NOMO-1 treated with DMSO at 0.1 percent for 48 hours (cell line): ENCODE data around the gene NUP210.

Experiments
- DNase-seq: peaks from one replicate; lab custom pipeline; 2025; ENCODE audit not compliant: unreplicated experiment; lab: John Stamatoyannopoulos, UW

The NUP210 gene

DNA sequence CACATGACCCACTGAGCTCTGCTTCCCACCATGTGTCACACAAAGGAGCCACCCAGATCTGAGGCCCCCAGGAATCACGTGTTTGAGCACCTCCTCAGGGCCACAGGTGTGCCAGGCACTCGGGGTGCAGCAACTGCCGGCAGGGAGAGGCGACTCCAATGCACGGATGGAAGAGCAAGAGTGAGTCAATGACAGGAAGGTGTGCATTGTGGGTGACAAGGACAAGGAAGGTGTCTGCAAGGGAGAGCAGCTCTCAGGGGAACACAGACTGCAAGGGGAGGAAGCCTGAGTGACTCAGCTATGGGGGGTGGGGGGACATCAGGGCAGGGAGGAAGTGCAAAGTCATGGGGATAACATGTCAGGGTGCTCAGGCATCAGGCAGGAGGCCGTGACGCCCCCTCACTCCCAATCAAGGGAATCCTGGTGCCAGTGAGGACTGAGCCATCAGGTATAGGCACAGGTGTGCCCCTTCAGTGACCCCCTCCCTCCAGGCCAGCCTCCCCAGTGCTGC lies 67.4 kb downstream of the NUP210 start:
- no peak for DNase-seq

GRCh38 chr3:13349823-13350222 lies 70.3 kb downstream of the NUP210 start:
- no peak for DNase-seq

DNA sequence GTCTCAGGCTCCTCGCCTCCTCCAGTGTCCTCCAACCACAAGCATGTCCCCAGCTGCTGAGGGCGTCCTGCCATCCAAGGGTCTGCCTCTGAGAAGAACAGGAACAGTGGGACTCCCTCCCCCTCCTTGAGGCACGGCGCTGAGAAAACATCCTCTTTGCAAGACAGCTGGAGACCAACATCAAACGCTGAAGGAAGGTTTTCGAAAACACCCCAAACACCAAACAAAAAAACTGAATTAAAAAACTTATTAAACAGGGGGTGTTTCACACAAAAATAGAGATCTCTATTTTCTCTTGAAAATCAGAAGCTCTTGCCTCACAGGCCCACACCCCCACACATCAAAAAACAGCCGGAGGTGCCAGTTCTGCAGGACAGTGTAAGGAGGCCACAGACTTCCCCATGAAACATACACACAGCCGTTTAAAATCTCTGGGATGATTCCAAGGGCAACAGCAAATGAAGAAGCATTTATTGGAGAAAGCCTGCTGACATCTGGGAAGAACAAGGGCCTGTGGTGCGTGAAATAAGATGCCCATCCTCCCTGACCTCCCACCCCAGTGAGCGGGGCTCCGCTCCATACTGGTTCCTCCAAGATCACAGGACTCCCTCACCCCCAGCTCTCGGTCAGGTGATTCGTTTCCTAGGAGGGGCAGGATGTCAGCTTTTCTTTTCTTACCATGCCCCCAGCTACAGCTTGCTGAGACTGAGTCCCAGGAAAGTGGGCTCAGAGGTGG lies 71.3 kb downstream of the NUP210 start:
- no peak for DNase-seq

DNA sequence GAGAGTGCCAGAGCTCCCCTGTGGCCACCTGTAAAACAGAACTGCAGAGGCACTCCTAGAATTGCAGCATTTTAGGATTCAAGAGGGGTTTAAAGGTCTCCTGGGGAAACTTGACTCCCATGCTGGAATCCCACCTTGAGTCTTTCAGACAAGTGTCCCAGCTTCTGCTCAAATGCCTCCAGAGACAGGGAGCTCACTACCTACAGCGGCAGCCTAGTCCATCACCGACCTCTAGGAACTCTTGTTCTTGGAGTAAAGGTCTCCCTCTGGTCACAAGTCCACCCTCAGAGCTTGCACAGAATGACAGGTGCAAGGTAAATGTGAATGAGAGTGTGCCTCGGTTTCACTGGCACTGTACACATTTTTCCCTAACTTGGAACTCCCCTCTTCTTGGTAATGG lies 72.0 kb downstream of the NUP210 start:
- no peak for DNase-seq

- DNase-seq = no peak
Observed at GRCh38 chr3:13347390-13347950, 72.7 kb downstream of the NUP210 start.

GRCh38 chr3:13346481-13347389 lies 73.4 kb downstream of the NUP210 start:
- DNase-seq = no peak

- DNase-seq = no peak
Observed at GRCh38 chr3:13345772-13346171, 74.3 kb downstream of the NUP210 start.

DNA sequence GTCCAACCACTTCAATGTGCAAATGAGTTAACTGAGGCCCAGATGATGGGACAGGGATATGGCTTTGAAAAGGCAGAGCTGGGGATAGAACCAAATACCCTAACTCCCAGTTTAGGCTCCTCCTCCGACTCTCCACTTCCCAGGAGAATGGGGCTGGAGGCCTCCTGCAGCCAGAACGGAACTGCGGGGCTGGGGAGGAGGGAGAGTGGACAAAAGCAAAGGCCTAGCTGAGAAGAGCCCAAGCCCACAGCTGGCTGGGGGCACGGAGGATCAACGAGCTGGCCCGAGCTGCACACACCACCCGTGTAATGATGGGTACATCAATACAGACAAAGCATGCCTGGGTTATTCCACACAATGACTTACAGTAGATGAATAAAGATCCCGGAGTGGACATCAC lies 74.8 kb downstream of the NUP210 start:
- no peak for DNase-seq

DNA sequence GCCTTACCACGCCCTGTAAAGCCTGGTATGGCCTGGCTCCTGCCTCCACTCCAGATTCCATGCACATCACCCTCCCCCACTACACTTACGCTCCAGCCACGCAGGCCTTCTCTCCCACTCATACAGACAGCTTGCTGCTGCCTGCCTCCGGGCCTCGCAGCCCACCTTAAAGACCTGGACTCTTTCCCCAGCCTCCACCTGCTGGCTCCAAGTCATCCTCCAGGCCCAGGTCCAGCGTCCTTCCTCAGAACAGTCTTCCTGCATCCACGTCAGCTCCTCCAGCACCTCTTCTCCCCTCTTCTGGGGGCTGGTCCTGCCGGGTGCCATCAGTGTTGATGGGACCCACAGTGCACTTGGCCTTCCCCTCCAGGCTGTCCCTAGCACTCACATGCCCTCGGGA lies 75.5 kb downstream of the NUP210 start:
- no peak for DNase-seq

DNA sequence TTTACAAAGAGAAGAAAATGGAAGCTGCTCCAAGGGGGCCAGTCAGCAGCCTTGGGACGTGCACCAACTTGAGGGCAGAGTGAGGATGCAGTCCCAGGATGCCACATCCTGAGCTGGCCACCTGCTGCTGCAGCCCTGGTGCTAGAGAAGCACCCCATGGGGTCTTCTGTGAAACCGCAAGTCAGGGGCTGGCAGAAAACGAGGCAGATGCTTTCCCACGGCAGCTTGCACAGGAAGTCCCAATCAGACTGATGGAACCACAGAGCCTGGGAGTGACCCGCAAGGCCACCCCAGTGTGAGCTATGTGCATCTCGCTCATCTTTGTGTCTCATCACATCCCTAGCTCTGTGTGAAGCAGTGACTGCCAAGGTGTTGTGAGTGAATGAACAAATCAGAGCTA lies 76.5 kb downstream of the NUP210 start:
- no peak for DNase-seq

DNA sequence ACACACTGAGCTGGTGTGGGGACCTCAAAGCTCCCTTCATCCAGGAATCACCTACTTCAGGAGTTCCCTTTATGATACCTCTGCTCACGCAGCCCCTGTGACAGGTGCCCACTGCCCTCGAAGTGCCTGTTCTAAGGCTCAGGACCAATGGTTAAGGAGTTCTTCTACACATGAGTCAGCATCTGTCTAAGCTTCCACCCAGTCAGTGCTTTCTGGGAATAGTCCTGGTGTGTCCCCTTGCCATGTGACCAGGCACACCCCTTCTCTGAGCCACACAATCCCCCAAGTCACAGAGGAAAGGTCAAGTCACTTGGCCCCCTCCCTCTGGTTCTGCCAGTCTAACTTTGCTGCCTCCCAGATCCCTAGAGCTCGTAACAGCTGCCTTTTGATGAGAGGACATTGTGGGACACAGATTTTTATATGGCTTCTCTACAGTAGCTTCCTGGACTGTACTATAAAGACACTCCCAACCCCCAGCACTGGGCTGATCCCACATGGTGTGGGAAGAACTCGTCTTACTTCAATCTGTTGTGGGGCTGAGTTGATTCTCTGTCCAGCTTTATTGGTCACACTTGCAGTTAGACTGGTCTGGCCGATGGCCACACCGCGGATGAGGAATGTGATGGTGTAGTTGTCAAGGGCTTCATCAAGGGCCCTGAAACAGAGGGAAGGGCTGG lies 78.8 kb downstream of the NUP210 start:
- no peak for DNase-seq

DNA sequence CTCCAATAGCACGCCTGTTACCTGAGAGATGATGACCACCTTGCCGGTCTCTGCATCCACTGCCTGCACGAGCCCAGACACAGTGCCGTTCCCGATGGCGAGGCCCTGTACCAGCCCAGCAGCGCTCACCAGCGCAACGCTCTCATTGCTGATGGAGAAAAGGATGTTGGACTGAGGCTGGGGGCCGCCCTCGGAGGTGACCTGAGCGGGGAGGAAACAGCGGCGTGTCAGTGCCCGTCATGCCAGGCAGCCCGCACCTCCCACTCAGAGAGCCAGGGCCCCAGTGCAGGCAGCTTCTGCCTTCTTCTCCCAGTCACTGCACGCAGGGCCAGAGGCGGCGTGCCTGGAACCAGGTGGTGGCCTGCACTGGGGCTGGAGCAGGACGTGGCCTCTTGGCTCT lies 80.3 kb downstream of the NUP210 start:
- no peak for DNase-seq

DNA sequence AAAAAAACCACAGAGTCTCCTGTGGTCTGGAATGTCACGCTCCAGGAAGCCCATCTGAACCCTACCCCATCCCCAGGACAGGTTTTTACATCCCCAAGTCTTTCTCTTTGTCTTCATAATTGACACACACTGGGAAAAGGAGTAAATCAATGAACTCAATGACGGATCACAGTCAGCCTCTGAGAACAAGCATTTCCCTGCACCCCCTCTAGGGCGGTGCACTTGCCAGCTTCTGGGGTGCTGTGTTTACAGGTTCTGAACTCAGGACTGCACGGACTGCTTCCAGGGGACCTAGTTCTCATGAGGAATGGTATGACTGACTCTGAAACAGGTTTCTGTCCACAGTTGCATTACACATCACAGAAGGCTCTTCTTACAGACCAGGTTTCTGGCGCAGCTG lies 81.1 kb downstream of the NUP210 start:
- no peak for DNase-seq

- no peak for DNase-seq
Observed at GRCh38 chr3:13338231-13338630, 81.9 kb downstream of the NUP210 start.

GRCh38 chr3:13336592-13336991 lies 83.5 kb downstream of the NUP210 start:
- DNase-seq = no peak

DNA sequence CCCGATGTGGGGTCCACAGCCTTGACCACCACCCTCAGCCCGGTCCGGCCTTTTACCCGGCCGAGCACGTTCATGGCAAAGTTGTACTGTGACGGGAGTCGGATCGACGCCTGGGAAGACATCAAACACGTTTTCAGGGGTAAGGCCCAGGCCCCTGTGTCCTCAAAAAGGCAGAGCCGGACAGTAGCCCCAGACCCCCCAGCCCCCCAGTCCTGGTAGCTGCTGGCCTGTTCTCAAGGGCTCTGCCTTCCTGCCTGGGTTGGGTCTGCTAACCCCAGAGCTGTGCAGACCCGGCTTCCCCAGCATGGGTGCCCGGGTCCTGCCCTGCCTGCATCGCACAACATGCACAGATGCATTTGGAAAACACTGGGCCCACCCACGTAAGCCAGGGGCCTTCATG lies 84.6 kb downstream of the NUP210 start:
- no peak for DNase-seq

DNA sequence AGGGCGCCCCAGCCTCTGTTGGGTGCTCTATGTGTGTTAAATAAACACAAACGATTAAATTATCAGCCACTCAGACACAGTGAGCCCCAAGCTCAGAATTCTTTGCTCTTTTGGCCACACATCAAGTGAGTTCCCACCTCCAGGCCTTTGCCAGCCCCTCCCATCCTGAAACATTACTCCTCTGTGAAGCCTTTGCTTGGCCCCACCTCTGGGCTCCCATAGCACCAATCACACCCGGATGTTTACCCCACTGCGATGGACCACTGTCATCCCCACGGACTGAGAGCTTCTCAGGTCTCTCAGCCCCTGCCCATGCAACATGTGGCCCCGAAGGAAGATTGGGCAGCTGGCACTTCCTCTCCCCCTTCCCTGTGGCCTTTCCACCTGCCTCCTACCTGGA lies 85.1 kb downstream of the NUP210 start:
- DNase-seq = no peak

GRCh38 chr3:13333236-13333897 lies 86.8 kb downstream of the NUP210 start:
- DNase-seq = no peak

DNA sequence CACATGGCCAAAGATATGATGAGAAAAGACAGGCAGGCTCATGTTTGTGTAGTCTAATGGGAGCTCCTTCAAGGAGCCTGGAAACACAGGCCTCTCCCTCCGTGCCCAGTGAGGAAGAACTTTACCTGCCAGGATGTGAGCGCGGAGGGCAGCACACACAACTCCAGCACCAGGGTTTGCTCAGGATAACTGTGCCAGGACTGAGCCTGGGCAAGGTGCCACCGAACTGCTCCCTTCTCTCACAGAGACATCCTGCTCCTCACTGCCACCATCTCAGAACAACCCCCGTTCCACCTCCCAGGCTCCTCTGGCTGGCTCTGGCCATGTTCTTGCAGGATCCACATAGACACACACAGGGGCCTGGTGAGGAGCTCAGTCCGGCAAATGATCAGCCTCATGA lies 87.4 kb downstream of the NUP210 start:
- no peak for DNase-seq

- DNase-seq = no peak
Observed at GRCh38 chr3:13332158-13332557, 88.0 kb downstream of the NUP210 start.

DNA sequence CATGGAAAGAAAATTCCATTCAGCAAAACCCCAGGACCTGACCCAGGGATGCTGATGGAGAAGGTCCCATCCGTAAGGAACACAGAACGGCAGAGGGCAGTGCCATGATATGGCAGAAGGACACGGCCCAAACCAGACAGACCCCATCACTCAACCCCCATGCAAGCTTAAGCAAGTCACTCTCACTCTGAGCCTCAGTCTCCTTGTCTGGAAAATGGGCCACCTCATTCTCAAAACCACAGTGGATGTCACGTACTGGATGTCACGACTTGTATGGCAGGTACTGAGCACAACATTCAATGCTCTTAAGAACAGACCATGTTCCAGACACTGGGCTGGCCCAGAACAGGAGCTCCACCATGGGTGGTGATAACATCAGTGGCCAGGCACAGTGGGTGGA lies 90.4 kb downstream of the NUP210 start:
- DNase-seq = no peak
